ENCODE measurements around the gene CILP2. TPM values are rescaled to one million over a fixed set of nuclear protein-coding genes. Genes with fewer than 3 reads are reported as not detected.

The CILP2 gene
- total RNA-seq, 2 donors from 2014 or later: 3.6 to 9.9 TPM

- H3K27ac Mint-ChIP-seq: peak within 1 kb of the TSS; percentile 96
- no peaks in the 10 kb centered on the region for H3K4me1 ChIP-seq (ENCODE audit: control insufficient read depth, insufficient read depth, low read length)
- no peaks in the 10 kb centered on the region for H3K9me3 Mint-ChIP-seq
- peaks cover 25% of the 10 kb centered on the region for H3K36me3 ChIP-seq (ENCODE audit: control insufficient read depth, insufficient read depth, low read length)
- DNase-seq: peak; percentile 99
- peak within 1 kb of the TSS; percentile 98 for H3K4me3 ChIP-seq (ENCODE audit: low read length)
- H3K27ac ChIP-seq (ENCODE audit: low read depth, low read length): no peak within 1 kb of the TSS
- H3K27me3 ChIP-seq (ENCODE audit: control insufficient read depth, insufficient read depth, low read length, poor library complexity, severe bottlenecking): no peaks in the 10 kb centered on the region
- H3K36me3 Mint-ChIP-seq (ENCODE audit: low read depth): peaks cover 23% of the 10 kb centered on the region
- TF ChIP-seq CTCF (conservative IDR thresholded peaks at IDR 0.05): peak; percentile 34
- H3K4me1 Mint-ChIP-seq: no peaks in the 10 kb centered on the region
- WGBS, 2 experiments (ENCODE audit: insufficient coverage in 1 of 2, insufficient read length in 1 of 2): 11 to 12% methylated on average over 45 to 61 of the region's 61 CpGs
- no peaks in the 10 kb centered on the region for H3K9me3 ChIP-seq (ENCODE audit: control insufficient read depth, low read length)
- peak within 1 kb of the TSS; percentile 79 for H3K9ac ChIP-seq (ENCODE audit: extremely low read depth, low read length, poor library complexity, severe bottlenecking)
- H3K4me3 Mint-ChIP-seq: peak within 1 kb of the TSS; percentile 87
- H3K27me3 Mint-ChIP-seq (ENCODE audit: insufficient read depth): no peaks in the 10 kb centered on the region
Measured at GRCh38 chr19:19515642-19516519, 22.2 kb upstream of the CILP2 start, which contains the start of gene NDUFA13. NDUFA13 (plus strand) TSS chr19:19516225; CDS start chr19:19516239, 14 bp downstream.

GRCh38 chr19:19517235-19517619 lies 20.8 kb upstream of the CILP2 start:
- WGBS, 2 experiments (ENCODE audit: insufficient coverage in 1 of 2, insufficient read length in 1 of 2): 96 to 100% methylated on average over 7 to 10 of the region's 10 CpGs
- H3K4me3 ChIP-seq (ENCODE audit: low read length): peak overlapping the region; percentile 98

GRCh38 chr19:19520989-19521388 lies 17.1 kb upstream of the CILP2 start:
- H3K9me3 ChIP-seq (ENCODE audit: control insufficient read depth, low read length): no peaks in the 10 kb centered on the region
- no peaks in the 10 kb centered on the region for H3K27me3 ChIP-seq (ENCODE audit: control insufficient read depth, insufficient read depth, low read length, poor library complexity, severe bottlenecking)
- no peak overlapping the region for H3K4me3 Mint-ChIP-seq
- no peak for TF ChIP-seq CTCF (conservative IDR thresholded peaks at IDR 0.05)
- H3K4me1 Mint-ChIP-seq: peaks cover 4% of the 10 kb centered on the region
- peaks cover 45% of the 10 kb centered on the region for H3K36me3 ChIP-seq (ENCODE audit: control insufficient read depth, insufficient read depth, low read length)
- peaks cover 2% of the 10 kb centered on the region for H3K9me3 Mint-ChIP-seq
- H3K27ac Mint-ChIP-seq: no peak overlapping the region
- WGBS, 2 experiments (ENCODE audit: insufficient coverage in 1 of 2, insufficient read length in 1 of 2): 89 to 97% methylated on average over 4 to 6 of the region's 6 CpGs
- no peaks in the 10 kb centered on the region for H3K27me3 Mint-ChIP-seq (ENCODE audit: insufficient read depth)
- no peak overlapping the region for H3K9ac ChIP-seq (ENCODE audit: extremely low read depth, low read length, poor library complexity, severe bottlenecking)
- DNase-seq: no peak
- H3K4me3 ChIP-seq (ENCODE audit: low read length): no peak overlapping the region
- H3K36me3 Mint-ChIP-seq (ENCODE audit: low read depth): peaks cover 41% of the 10 kb centered on the region
- no peak overlapping the region for H3K27ac ChIP-seq (ENCODE audit: low read depth, low read length)
- H3K4me1 ChIP-seq (ENCODE audit: control insufficient read depth, insufficient read depth, low read length): no peaks in the 10 kb centered on the region

More at GRCh38 chr19:19517235-19517619, 20.8 kb upstream of the CILP2 start:
- Histone ChIP-seq H3K27me3 (ENCODE audit: control insufficient read depth, insufficient read depth, low read length, poor library complexity, severe bottlenecking) (no peaks in the 10 kb centered on the region), H3K4me1 (ENCODE audit: control insufficient read depth, insufficient read depth, low read length) (no peaks in the 10 kb centered on the region), H3K36me3 (ENCODE audit: control insufficient read depth, insufficient read depth, low read length) (peaks cover 27% of the 10 kb centered on the region), H3K27ac (ENCODE audit: low read depth, low read length) (no peak overlapping the region), H3K9me3 (ENCODE audit: control insufficient read depth, low read length) (no peaks in the 10 kb centered on the region), H3K9ac (ENCODE audit: extremely low read depth, low read length, poor library complexity, severe bottlenecking) (peak overlapping the region; percentile 79)
- TF ChIP-seq CTCF (conservative IDR thresholded peaks at IDR 0.05): no peak
- Mint-ChIP-seq H3K4me1 (no peaks in the 10 kb centered on the region), H3K27ac (no peak overlapping the region), H3K9me3 (peaks cover 2% of the 10 kb centered on the region), H3K36me3 (ENCODE audit: low read depth) (peaks cover 30% of the 10 kb centered on the region), H3K4me3 (peak overlapping the region; percentile 87), H3K27me3 (ENCODE audit: insufficient read depth) (no peaks in the 10 kb centered on the region)
- DNase-seq: no peak

Data from endodermal cell (in vitro differentiated cells).